Adipocyte (in vitro differentiated cells): ENCODE measurements around the gene POU6F2.

Experiments used
- DNase-seq: peaks from one replicate; pipeline ENCODE4 v3.0.0-alpha.2; 2015; ENCODE audit warnings: low read depth
- H3K27me3 ChIP-seq: replicated peaks from 2 replicates; pipeline ENCODE4 v1.7.0; 2013; ENCODE audit warnings: mild to moderate bottlenecking, low read length, moderate library complexity; ENCODE audit not compliant: control insufficient read depth, insufficient read depth
- H3K36me3 ChIP-seq: 2 replicates; pipeline ENCODE4 v1.7.0; 2013; ENCODE audit warnings: low read length, mild to moderate bottlenecking, moderate library complexity; ENCODE audit not compliant: control insufficient read depth, insufficient read depth, severe bottlenecking
- H3K4me1 ChIP-seq: 2 replicates; pipeline ENCODE4 v1.7.0; 2013; ENCODE audit warnings: mild to moderate bottlenecking, low read length, moderate library complexity; ENCODE audit not compliant: control insufficient read depth, insufficient read depth
- H3K4me3 ChIP-seq: 2 replicates; pipeline ENCODE4 v1.7.0; 2013; ENCODE audit warnings: mild to moderate bottlenecking, low read length, moderate library complexity
- H3K9ac ChIP-seq: 2 replicates; pipeline ENCODE4 v1.7.0; 2013; ENCODE audit warnings: mild to moderate bottlenecking, low read length, moderate library complexity
- H3K9me3 ChIP-seq: 2 replicates; pipeline ENCODE4 v1.7.0; 2013; ENCODE audit warnings: mild to moderate bottlenecking, low read length, moderate library complexity; ENCODE audit not compliant: control insufficient read depth

Gene POU6F2

DNA sequence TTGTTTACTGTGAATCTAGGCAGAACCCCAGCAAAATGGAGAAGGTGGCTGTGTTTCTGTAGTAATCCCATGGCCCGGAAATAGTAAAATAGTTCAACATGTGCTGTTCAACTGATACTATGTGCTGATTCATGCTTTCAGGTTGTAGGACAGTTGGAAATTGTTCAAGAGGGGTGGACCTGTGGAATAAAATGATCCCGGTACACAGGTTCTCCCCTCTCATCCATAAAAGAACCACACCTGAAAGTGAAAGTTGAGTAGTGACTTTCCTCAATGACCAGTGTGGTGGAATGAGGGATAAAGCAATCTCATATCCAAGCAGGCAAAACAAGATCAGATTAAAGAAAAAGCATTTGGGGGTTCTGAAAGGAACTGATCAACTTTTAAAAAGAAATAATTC lies 177.1 kb downstream of the POU6F2 start:
- H3K27me3 ChIP-seq, result peaks cover 26% of the 10 kb centered on the region
- no peak overlapping the region for H3K9ac ChIP-seq
- no peak overlapping the region for H3K4me3 ChIP-seq
- no peaks in the 10 kb centered on the region for H3K36me3 ChIP-seq
- no peaks in the 10 kb centered on the region for H3K4me1 ChIP-seq
- DNase-seq, result no peak
- H3K9me3 ChIP-seq, result no peaks in the 10 kb centered on the region

DNA sequence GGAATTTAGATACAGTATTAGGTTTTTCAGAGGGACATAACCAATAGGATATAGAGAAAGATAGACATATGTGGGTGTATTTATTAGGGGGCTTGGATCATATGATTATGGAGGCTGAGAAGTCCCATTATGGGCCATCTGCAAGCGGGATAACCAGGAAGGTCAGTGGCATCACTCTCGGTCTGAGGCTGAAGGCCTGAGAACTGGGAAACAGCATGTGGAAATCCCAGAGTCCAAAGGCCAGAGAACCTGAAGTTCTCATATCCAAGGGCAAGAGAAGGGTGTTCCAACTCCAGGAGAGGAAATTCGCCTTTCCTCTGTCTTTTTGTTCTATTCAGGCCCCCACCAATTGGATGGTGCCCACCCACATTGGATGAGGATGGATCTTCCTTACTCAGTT lies 180.7 kb downstream of the POU6F2 start:
- Histone ChIP-seq H3K9me3 (no peaks in the 10 kb centered on the region), H3K4me3 (no peak overlapping the region), H3K27me3 (peaks cover 37% of the 10 kb centered on the region), H3K9ac (no peak overlapping the region), H3K4me1 (no peaks in the 10 kb centered on the region), H3K36me3 (no peaks in the 10 kb centered on the region)
- no peak for DNase-seq

DNA sequence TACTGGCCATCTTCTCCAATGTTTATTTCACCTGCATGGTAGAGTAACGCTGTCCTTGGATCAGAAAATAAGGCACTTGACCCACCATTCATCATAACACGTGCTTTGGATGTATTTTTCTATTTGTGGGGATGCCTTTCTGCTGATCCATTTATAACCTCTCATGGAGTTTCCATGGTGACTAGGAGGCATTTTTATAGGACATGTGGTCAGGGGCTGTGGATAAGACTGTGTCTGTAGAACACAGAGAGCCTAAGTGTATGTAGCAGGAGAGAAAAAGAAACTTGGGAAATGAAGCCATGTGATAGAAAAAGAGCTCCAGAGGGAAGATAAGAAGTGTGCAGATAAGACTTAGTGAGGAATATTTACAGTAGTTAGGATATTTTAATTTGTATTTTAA lies 184.2 kb downstream of the POU6F2 start:
- Histone ChIP-seq H3K4me1 (peaks cover 6% of the 10 kb centered on the region), H3K9ac (no peak overlapping the region), H3K36me3 (no peaks in the 10 kb centered on the region), H3K27me3 (peaks cover 32% of the 10 kb centered on the region), H3K9me3 (no peaks in the 10 kb centered on the region), H3K4me3 (no peak overlapping the region)
- no peak for DNase-seq

DNA sequence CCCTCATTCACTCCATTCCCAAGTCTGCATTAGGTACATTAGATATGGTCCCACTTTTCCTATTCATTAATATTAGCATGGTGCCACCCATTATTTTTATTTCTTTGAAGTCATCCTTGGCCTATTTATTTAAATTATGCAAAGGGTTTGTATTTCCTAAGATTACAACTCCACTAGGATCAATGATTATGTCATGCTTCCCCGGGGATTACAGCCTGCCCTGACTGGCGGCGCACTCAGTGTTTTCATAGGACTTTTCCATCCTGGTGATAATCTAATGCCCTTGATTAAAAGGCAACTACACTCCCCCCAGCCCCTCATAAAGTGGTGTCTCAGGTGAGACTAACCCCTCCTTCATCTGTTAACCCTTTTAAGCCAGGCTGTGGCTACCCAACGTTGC lies 187.2 kb downstream of the POU6F2 start:
- Histone ChIP-seq H3K9ac (no peak overlapping the region), H3K4me3 (no peak overlapping the region), H3K4me1 (peaks cover 6% of the 10 kb centered on the region), H3K36me3 (no peaks in the 10 kb centered on the region), H3K9me3 (no peaks in the 10 kb centered on the region), H3K27me3 (peaks cover 28% of the 10 kb centered on the region)
- DNase-seq, result no peak

DNA sequence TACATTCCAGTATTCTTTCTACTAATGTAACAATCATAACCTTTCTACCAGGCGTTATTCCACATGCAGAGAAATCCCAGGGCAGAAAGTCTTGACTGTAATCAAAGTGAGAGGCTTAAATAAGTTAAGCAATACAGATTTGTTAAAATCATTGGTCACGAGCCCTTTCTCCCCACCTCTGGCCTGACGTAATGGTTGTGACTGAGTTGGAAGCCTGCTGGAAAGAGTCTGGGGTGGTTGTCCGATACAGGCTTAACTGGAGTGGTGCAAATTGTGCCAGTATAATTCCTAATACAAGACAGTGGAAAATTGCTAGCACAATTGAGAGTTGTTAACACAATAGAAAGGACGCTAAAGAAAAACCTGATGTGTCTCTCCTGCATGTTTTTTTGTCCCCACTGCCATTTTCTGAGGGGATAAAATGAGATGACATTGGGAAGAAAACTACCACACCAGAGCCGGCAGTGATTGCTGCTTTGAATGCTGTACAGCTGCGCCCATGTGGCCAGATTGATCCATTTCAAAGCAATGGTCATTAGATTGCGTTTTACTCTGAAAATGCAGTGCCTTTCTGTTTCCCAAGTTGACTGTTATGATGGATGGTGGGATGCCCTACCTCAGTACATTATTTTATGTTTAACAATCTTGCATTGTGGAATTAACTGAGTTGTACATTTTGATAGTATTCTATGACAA lies 190.8 kb downstream of the POU6F2 start:
- DNase-seq, result no peak
- H3K9ac ChIP-seq, result no peak overlapping the region
- no peak overlapping the region for H3K4me3 ChIP-seq

DNA sequence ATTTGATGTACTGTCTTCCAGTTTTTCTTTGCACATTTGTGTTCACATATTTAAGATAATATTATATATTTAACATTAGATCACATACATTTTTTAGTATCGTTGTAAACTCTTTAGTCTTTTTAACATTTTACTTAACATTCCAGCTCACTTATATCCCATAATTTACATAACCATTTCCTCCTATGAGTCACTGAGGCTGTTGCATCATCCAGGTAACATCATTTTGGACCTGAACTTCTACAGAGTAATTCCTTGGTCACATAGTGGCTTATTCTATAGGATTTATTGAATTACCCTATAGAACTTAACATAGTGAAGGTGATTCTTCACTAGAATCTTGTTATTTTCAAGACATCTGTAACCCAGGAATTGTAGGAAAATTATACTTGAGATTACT lies 194.4 kb downstream of the POU6F2 start:
- DNase-seq, result no peak
- H3K9ac ChIP-seq, result no peak overlapping the region
- H3K4me3 ChIP-seq, result no peak overlapping the region
- H3K9me3 ChIP-seq, result no peaks in the 10 kb centered on the region
- no peaks in the 10 kb centered on the region for H3K4me1 ChIP-seq
- H3K36me3 ChIP-seq, result no peaks in the 10 kb centered on the region
- H3K27me3 ChIP-seq, result no peaks in the 10 kb centered on the region

More for the DNA sequence above, 190.8 kb downstream of the POU6F2 start:
- Histone ChIP-seq H3K27me3 (peaks cover 6% of the 10 kb centered on the region), H3K4me1 (peaks cover 6% of the 10 kb centered on the region), H3K36me3 (no peaks in the 10 kb centered on the region), H3K9me3 (no peaks in the 10 kb centered on the region)

DNA sequence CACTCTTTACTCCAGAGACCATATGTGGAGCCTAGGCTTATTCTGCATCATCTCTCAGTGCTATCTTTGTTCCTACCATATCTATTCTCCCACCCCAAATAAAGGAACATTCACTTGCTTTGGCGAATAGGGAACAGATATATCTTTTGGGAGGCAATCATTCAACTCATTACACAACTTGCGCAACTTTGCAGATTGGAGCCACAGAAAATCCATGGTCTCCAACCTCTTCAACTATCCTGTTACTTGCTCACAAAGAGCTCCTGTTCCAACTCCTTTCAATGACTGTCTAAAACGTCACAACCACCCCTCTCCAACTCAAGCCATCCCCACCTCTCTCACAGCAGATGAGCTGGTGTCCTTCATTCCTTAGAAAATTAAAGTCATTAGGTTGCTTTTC lies 203.7 kb downstream of the POU6F2 start:
- DNase-seq, result no peak

DNA sequence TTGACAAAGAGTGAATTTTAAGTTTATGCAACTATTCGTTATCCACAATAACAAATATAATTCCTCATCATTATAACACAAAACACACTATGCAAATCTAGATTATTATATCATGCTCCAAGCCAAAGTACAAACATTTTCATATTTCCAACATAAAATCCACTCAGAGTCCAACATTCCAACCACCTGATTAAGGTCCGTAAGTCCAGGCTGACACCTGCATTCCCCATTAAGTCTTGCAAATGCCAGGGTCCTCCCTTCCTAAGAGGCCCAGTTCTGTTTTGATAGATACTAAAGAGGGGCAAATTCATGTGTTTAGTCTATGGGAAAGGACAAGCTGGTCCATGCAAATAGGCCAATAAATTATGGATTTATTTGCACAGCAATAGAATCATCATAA lies 206.1 kb downstream of the POU6F2 start:
- no peak for DNase-seq
- Histone ChIP-seq H3K4me3 (no peak overlapping the region), H3K9ac (no peak overlapping the region), H3K36me3 (no peaks in the 10 kb centered on the region), H3K9me3 (peaks cover 3% of the 10 kb centered on the region), H3K27me3 (peaks cover under 1% of the 10 kb centered on the region), H3K4me1 (no peaks in the 10 kb centered on the region)

More for the DNA sequence above, 203.7 kb downstream of the POU6F2 start:
- H3K36me3 ChIP-seq, result no peaks in the 10 kb centered on the region
- peaks cover 4% of the 10 kb centered on the region for H3K27me3 ChIP-seq
- H3K9ac ChIP-seq, result no peak overlapping the region
- peaks cover 3% of the 10 kb centered on the region for H3K9me3 ChIP-seq
- H3K4me1 ChIP-seq, result no peaks in the 10 kb centered on the region
- no peak overlapping the region for H3K4me3 ChIP-seq

DNA sequence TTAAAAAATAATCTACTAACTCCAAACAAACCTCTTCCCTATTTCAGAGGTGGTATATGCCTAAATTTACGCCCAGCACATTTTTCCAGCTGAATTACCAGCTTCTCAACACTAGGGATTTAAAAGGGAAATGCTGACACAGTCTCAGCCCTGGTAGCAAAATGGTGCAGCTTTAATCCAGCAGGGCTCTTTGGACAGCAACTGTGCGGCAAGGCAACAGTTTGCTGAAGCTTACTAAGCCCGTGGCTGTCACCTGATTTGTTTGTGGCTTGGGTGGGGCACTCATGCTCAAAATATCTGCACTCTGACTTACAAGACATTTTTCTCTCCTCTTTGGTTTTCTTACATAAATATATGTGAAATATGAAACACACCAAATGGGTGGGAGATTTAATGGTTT lies 206.7 kb downstream of the POU6F2 start:
- Histone ChIP-seq H3K27me3 (no peaks in the 10 kb centered on the region), H3K4me1 (no peaks in the 10 kb centered on the region), H3K9me3 (peaks cover 3% of the 10 kb centered on the region), H3K9ac (no peak overlapping the region), H3K4me3 (no peak overlapping the region), H3K36me3 (no peaks in the 10 kb centered on the region)
- DNase-seq, result no peak

DNA sequence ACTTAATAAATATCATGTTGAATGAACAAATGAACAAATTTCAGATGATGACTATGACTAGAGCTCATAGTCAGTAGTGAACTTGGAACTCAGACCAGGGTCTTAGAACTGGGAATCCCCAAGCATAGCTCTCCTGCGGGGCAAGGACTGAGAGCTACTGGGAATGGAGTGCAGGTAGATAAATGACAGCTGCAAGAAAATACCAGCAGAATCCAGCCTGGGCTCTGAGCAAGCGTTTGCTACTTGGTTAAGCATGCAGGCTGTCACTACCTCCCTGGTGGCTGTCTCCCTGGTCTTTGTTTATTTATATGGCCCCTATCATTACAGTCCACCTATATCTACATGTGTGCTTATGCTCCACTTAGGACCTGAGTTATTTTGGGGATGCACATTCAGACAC lies 208.4 kb downstream of the POU6F2 start:
- Histone ChIP-seq H3K36me3 (no peaks in the 10 kb centered on the region), H3K4me3 (no peak overlapping the region), H3K9me3 (peaks cover 3% of the 10 kb centered on the region), H3K4me1 (no peaks in the 10 kb centered on the region), H3K9ac (no peak overlapping the region), H3K27me3 (no peaks in the 10 kb centered on the region)
- no peak for DNase-seq

DNA sequence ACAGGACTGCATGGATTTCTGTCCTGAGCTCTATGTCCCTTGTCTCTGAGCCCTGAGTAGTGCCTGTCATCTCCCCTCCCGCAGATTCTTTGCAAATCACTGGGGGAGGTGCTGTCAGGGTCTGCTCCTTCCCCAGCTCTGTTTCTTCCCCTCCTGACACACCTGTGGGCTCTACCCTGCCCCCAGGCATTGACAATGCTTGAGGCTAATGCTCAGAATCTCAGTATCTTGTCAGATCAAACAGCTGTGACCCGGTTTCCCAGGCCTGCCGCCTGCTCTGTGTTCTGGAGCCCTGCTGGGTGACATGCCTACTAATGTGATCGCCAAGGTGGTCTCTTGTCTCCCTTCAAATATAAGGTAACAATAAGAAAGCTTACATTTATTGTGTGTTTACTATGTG lies 209.0 kb downstream of the POU6F2 start:
- Histone ChIP-seq H3K27me3 (no peaks in the 10 kb centered on the region), H3K4me1 (no peaks in the 10 kb centered on the region)
- DNase-seq, result no peak

DNA sequence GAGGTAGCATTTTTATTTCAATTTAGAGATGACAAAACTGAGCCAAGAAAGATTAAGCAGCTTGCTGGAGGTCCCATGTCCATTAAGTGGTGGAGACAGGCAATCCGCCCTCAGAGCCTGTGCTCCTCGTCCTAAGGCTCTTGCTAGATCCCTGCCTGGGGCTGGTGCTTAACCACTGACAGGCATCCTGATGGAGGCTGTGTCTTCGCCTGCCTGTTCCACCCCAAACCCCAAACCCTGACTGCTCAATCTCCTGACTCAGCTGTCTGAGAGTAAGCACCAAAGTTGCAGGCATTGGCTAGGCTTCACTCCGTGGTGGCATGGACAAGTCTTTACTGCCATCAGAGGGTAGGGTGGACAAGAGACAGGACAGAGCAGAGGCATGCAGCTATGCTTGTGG lies 209.4 kb downstream of the POU6F2 start:
- H3K27me3 ChIP-seq, result no peaks in the 10 kb centered on the region
- H3K9ac ChIP-seq, result no peak overlapping the region
- H3K9me3 ChIP-seq, result no peaks in the 10 kb centered on the region
- no peaks in the 10 kb centered on the region for H3K4me1 ChIP-seq
- DNase-seq, result no peak
- no peaks in the 10 kb centered on the region for H3K36me3 ChIP-seq
- no peak overlapping the region for H3K4me3 ChIP-seq

More for the DNA sequence above, 209.0 kb downstream of the POU6F2 start:
- Histone ChIP-seq H3K9me3 (peaks cover under 1% of the 10 kb centered on the region), H3K36me3 (no peaks in the 10 kb centered on the region), H3K4me3 (no peak overlapping the region), H3K9ac (no peak overlapping the region)
